ENCODE results near the gene RTP4. TPM values are rescaled to one million over a fixed set of nuclear protein-coding genes. Genes with fewer than 3 reads are reported as not detected.

The RTP4 gene
- total and polyA plus RNA-seq, 4 donors: 2.4 to 6.4 (median 4.4) TPM

DNA sequence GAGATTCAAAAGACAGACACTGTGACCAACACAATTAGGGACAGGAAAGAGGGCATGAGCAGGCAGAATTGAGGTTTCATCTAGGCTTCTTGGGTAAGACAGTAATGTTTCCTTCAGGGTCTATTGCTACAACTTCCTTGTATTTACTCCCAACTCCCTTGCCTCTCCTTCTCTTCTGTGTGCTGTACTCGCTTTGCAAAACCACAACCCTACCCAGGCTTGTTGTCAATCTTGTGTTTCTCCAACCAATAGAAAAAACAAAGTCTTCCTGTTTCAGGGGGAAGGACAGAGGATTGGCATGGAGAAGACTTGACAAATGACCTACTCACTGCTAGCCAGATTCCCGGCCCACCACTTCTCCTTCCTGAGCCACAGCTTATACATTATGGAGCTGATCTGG lies 40.3 kb upstream of the RTP4 start:
- TF ChIP-seq, protein P1, sequence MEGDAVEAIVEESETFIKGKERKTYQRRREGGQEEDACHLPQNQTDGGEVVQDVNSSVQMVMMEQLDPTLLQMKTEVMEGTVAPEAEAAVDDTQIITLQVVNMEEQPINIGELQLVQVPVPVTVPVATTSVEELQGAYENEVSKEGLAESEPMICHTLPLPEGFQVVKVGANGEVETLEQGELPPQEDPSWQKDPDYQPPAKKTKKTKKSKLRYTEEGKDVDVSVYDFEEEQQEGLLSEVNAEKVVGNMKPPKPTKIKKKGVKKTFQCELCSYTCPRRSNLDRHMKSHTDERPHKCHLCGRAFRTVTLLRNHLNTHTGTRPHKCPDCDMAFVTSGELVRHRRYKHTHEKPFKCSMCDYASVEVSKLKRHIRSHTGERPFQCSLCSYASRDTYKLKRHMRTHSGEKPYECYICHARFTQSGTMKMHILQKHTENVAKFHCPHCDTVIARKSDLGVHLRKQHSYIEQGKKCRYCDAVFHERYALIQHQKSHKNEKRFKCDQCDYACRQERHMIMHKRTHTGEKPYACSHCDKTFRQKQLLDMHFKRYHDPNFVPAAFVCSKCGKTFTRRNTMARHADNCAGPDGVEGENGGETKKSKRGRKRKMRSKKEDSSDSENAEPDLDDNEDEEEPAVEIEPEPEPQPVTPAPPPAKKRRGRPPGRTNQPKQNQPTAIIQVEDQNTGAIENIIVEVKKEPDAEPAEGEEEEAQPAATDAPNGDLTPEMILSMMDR (IDR thresholded peaks at IDR 0.05; ENCODE audit: control extremely low read depth, extremely low read depth): no peak
- peaks cover 0 to 4% (median 0%) of the 10 kb centered on the region in 4 donors for H3K9me3 ChIP-seq (ENCODE audit: control insufficient read depth in 4 of 4, insufficient read depth in 3 of 4, low read length in 3 of 4)
- 16 to 41% methylated on average over 2 of the region's 2 CpGs for whole genome bisulfite sequencing, 2 donors
- ATAC-seq (ENCODE audit: insufficient read depth, low FRiP score): peak; percentile 13
- H3K9ac ChIP-seq (ENCODE audit: insufficient read depth in 1 of 2, low read length in 2 of 2): no peak overlapping the region
- no peaks in the 10 kb centered on the region for H3K36me3 ChIP-seq (ENCODE audit: control insufficient read depth in 4 of 4, insufficient read depth in 4 of 4, low read length in 4 of 4)
- no peak overlapping the region for H3K4me3 ChIP-seq
- no peak overlapping the region for H3K27ac ChIP-seq (ENCODE audit: low read depth in 1 of 2, low read length in 1 of 2)
- H3K27me3 ChIP-seq (ENCODE audit: control insufficient read depth in 3 of 3, insufficient read depth in 3 of 3, low read length in 2 of 3): no peaks in the 10 kb centered on the region
- H3K4me1 ChIP-seq (ENCODE audit: control insufficient read depth in 5 of 5, insufficient read depth in 5 of 5, low read length in 5 of 5): no peaks in the 10 kb centered on the region
- DNase-seq: no peak

DNA sequence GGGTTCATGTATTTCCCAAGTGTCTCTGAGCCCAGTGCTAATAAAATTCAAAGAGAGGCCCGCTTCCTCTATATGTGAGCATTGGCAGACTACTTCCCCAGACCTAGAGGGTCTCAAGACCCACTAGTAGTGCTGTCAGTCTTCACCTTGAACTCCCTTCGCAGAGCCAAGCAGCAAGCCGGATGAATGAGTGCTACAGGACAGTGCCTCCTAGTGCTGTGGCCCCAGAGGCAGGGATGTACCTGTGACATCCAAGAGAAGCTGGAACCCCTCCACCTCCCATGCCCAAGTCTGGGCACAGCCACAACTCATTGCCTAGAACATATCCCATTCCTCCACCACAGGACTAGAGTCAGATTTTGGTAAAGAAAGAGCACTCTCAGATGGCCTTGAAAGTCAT lies 39.5 kb upstream of the RTP4 start:
- no peak overlapping the region for H3K4me3 ChIP-seq
- WGBS, 2 donors: 95 to 96% methylated on average over 3 of the region's 3 CpGs
- H3K9ac ChIP-seq (ENCODE audit: insufficient read depth in 1 of 2, low read length in 2 of 2): no peak overlapping the region
- H3K9me3 ChIP-seq (ENCODE audit: control insufficient read depth in 4 of 4, insufficient read depth in 3 of 4, low read length in 3 of 4): peaks cover 0 to 4% (median 0%) of the 10 kb centered on the region in 4 donors
- H3K27ac ChIP-seq (ENCODE audit: low read depth in 1 of 2, low read length in 1 of 2): no peak overlapping the region
- no peak for DNase-seq
- no peak for ATAC-seq (ENCODE audit: insufficient read depth, low FRiP score)
- H3K4me1 ChIP-seq (ENCODE audit: control insufficient read depth in 5 of 5, insufficient read depth in 5 of 5, low read length in 5 of 5): no peaks in the 10 kb centered on the region
- TF ChIP-seq, protein P1 (IDR thresholded peaks at IDR 0.05; ENCODE audit: control extremely low read depth, extremely low read depth): no peak
- no peaks in the 10 kb centered on the region for H3K36me3 ChIP-seq (ENCODE audit: control insufficient read depth in 4 of 4, insufficient read depth in 4 of 4, low read length in 4 of 4)
- H3K27me3 ChIP-seq (ENCODE audit: control insufficient read depth in 3 of 3, insufficient read depth in 3 of 3, low read length in 2 of 3): no peaks in the 10 kb centered on the region

DNA sequence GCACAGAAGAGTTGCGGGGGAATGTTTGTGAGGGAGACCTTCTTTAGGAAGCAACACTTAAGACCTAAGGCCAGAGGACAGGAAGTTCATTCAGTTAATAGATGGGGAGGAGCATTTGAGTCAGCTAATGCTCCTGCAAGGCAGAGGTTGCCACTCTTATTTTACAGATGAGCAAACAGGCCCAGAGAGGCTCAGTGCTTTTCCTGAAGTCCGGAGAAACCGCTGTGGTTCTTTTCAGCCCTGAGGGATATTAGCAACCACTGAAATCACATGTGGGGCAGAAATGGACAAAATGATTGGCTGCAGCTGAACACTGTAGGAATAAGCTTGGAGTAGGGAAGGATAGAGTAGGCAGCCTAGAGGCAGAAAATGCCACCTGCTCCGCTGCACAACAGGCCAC lies 33.3 kb upstream of the RTP4 start:
- TF ChIP-seq, protein P1 (IDR thresholded peaks at IDR 0.05; ENCODE audit: control extremely low read depth, extremely low read depth): no peak
- DNase-seq: no peak
- Histone ChIP-seq H3K36me3 (ENCODE audit: control insufficient read depth in 4 of 4, insufficient read depth in 4 of 4, low read length in 4 of 4) (no peaks in the 10 kb centered on the region), H3K4me1 (ENCODE audit: control insufficient read depth in 5 of 5, insufficient read depth in 5 of 5, low read length in 5 of 5) (no peaks in the 10 kb centered on the region), H3K4me3 (no peak overlapping the region), H3K27me3 (ENCODE audit: control insufficient read depth in 3 of 3, insufficient read depth in 3 of 3, low read length in 2 of 3) (peaks cover 0 to 3% (median 0%) of the 10 kb centered on the region in 3 donors), H3K27ac (ENCODE audit: low read depth in 1 of 2, low read length in 1 of 2) (no peak overlapping the region), H3K9ac (ENCODE audit: insufficient read depth in 1 of 2, low read length in 2 of 2) (no peak overlapping the region), H3K9me3 (ENCODE audit: control insufficient read depth in 4 of 4, insufficient read depth in 3 of 4, low read length in 3 of 4) (peaks cover 0 to 2% (median 0%) of the 10 kb centered on the region in 4 donors)
- 94 to 95% methylated on average over 4 of the region's 4 CpGs for WGBS, 2 donors
- no peak for ATAC-seq (ENCODE audit: insufficient read depth, low FRiP score)

DNA sequence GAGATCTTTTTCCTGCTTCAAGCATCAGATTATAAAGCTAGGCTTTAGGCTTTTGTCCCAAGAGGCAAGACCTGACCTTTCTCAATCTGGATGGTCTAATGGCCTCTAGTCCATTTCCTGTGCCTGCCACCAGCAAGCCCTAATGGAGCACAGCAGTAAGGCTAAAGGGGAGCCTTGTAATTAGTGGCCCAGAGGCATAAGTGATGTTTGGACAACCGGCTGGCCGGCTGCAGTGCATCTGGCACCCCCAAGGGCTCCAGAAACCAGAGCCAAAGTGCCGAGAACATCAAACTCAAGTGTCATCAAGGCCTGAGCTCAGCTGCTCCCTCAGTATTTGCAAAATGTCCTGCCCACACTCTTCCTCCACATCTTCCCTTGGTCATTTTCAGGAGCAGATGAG lies 31.9 kb upstream of the RTP4 start:
- Histone ChIP-seq H3K4me3 (no peak overlapping the region), H3K27ac (ENCODE audit: low read depth in 1 of 2, low read length in 1 of 2) (no peak overlapping the region), H3K9me3 (ENCODE audit: control insufficient read depth in 4 of 4, insufficient read depth in 3 of 4, low read length in 3 of 4) (peaks cover 0 to 2% (median 0%) of the 10 kb centered on the region in 4 donors), H3K4me1 (ENCODE audit: control insufficient read depth in 5 of 5, insufficient read depth in 5 of 5, low read length in 5 of 5) (no peaks in the 10 kb centered on the region), H3K9ac (ENCODE audit: insufficient read depth in 1 of 2, low read length in 2 of 2) (no peak overlapping the region), H3K36me3 (ENCODE audit: control insufficient read depth in 4 of 4, insufficient read depth in 4 of 4, low read length in 4 of 4) (no peaks in the 10 kb centered on the region), H3K27me3 (ENCODE audit: control insufficient read depth in 3 of 3, insufficient read depth in 3 of 3, low read length in 2 of 3) (peaks cover 0 to 3% (median 0%) of the 10 kb centered on the region in 3 donors)
- no peak for ATAC-seq (ENCODE audit: insufficient read depth, low FRiP score)
- whole genome bisulfite sequencing, 2 donors: 68 to 70% methylated on average over 3 of the region's 3 CpGs
- no peak for DNase-seq
- TF ChIP-seq, protein P1 (IDR thresholded peaks at IDR 0.05; ENCODE audit: control extremely low read depth, extremely low read depth): no peak
